NT2/D1 (cell line): ENCODE results near the gene NAALADL2.

Source experiments
- SUZ12 ChIP-seq: IDR thresholded peaks from 2 replicates; pipeline ENCODE4 v1.6.1; 2011; ENCODE audit not compliant: insufficient read length, insufficient read depth; ENCODE audit errors: extremely low read depth
- YY1 ChIP-seq: IDR thresholded peaks from 2 replicates; pipeline ENCODE4 v1.6.1; 2011; ENCODE audit not compliant: insufficient read length, insufficient read depth
- ZNF274 ChIP-seq: IDR thresholded peaks from 2 replicates; pipeline ENCODE4 v1.6.1; 2011; ENCODE audit warnings: mild to moderate bottlenecking, low read depth, low read length

DNA sequence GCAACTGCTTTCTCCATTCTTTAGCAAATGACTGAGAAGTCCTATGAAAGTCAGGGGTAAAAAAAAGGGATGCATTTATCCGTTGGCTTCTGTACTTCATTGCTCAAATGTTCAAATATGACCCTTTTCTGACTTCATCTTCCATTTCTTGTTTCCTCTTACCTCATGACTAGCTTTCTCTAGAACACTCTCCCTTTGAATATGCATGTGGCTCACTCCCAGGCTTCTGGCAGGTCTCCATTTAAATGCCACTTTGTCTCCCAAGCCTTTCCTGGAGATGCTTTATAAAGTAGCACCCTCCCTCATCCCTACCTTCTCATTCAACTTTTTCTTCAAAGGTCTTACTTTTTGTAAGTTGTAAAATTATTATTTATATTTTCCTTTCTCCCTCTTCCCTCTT, 781.8 kb downstream of the NAALADL2 start:
- TF ChIP-seq ZNF274 (no peak), SUZ12 (no peak), YY1 (no peak)
